H9 (cell line): Measurements from ENCODE around the gene C2orf78. TPM values are rescaled to one million over a fixed set of nuclear protein-coding genes. Genes with fewer than 3 reads are reported as not detected.

Experiments
- DNase-seq: peaks from one replicate; pipeline ENCODE4 v3.0.0-alpha.2; 2017
- H2AFZ ChIP-seq: one replicate; pipeline ENCODE4 v1.6.1; 2013; ENCODE audit warnings: mild to moderate bottlenecking, low read length, control low read depth, moderate library complexity
- H2AK5ac ChIP-seq: 2 replicates; pipeline ENCODE4 v1.6.1; 2013; ENCODE audit warnings: low read length, control low read depth, mixed read lengths; ENCODE audit not compliant: insufficient read length
- H2BK120ac ChIP-seq: one replicate; pipeline ENCODE4 v1.6.1; 2013; ENCODE audit warnings: low read depth, mild to moderate bottlenecking, low read length, control low read depth, inconsistent platforms; ENCODE audit not compliant: poor library complexity, severe bottlenecking
- H2BK12ac ChIP-seq: 2 replicates; pipeline ENCODE4 v1.6.1; 2013; ENCODE audit warnings: low read length, control low read depth, mixed read lengths, low read depth; ENCODE audit not compliant: insufficient read length
- H2BK15ac ChIP-seq: 2 replicates; pipeline ENCODE4 v1.6.1; 2013; ENCODE audit warnings: low read depth, low read length, control low read depth
- H2BK20ac ChIP-seq: one replicate; pipeline ENCODE4 v1.6.1; 2013; ENCODE audit warnings: low read depth, mild to moderate bottlenecking, low read length, control low read depth, inconsistent platforms; ENCODE audit not compliant: poor library complexity, severe bottlenecking
- H2BK5ac ChIP-seq: 2 replicates; pipeline ENCODE4 v1.6.1; 2013; ENCODE audit warnings: low read length, control low read depth, mixed read lengths; ENCODE audit not compliant: insufficient read length
- H3K14ac ChIP-seq: 2 replicates; pipeline ENCODE4 v1.6.1; 2013; ENCODE audit warnings: low read length, control low read depth; ENCODE audit not compliant: insufficient read depth
- H3K18ac ChIP-seq: 2 replicates; pipeline ENCODE4 v1.6.1; 2013; ENCODE audit warnings: low read depth, mild to moderate bottlenecking, mixed read lengths, low read length, control low read depth; ENCODE audit not compliant: insufficient read length
- H3K23ac ChIP-seq: 2 replicates; pipeline ENCODE4 v1.6.1; 2013; ENCODE audit warnings: low read length, control low read depth, mixed read lengths, low read depth; ENCODE audit not compliant: insufficient read length
- H3K23me2 ChIP-seq: 2 replicates; pipeline ENCODE4 v1.6.1; 2013; ENCODE audit warnings: low read depth, mild to moderate bottlenecking, mixed read lengths, low read length, control low read depth; ENCODE audit not compliant: insufficient read length, poor library complexity, severe bottlenecking
- H3K27ac ChIP-seq: 2 replicates; pipeline ENCODE4 v1.5.1; 2013; ENCODE audit warnings: low read length, control low read depth, mixed read lengths, low read depth; ENCODE audit not compliant: insufficient read length
- H3K27me3 ChIP-seq: 2 replicates; pipeline ENCODE4 v1.6.1; 2013; ENCODE audit warnings: low read length, control low read depth, inconsistent platforms; ENCODE audit not compliant: insufficient read depth
- H3K4ac ChIP-seq: 2 replicates; pipeline ENCODE4 v1.6.1; 2013; ENCODE audit warnings: low read depth, mild to moderate bottlenecking, control low read depth, inconsistent platforms, low read length, moderate library complexity
- H3K4me1 ChIP-seq: 2 replicates; pipeline ENCODE4 v1.6.1; 2013; ENCODE audit warnings: low read length, control low read depth, inconsistent platforms; ENCODE audit not compliant: insufficient read depth
- H3K4me2 ChIP-seq: 2 replicates; pipeline ENCODE4 v1.6.1; 2013; ENCODE audit warnings: low read length, control low read depth, mixed read lengths; ENCODE audit not compliant: insufficient read length, insufficient read depth
- H3K56ac ChIP-seq: 2 replicates; pipeline ENCODE4 v1.6.1; 2013; ENCODE audit warnings: low read depth, mild to moderate bottlenecking, mixed read lengths, low read length, control low read depth; ENCODE audit not compliant: insufficient read length
- H3K79me1 ChIP-seq: 2 replicates; pipeline ENCODE4 v1.6.1; 2013; ENCODE audit warnings: low read depth, mild to moderate bottlenecking, moderate library complexity, low read length, control low read depth, inconsistent platforms; ENCODE audit not compliant: insufficient read depth, poor library complexity, severe bottlenecking
- H3K79me2 ChIP-seq: 2 replicates; pipeline ENCODE4 v1.6.1; 2013; ENCODE audit warnings: low read length, control low read depth, inconsistent platforms; ENCODE audit not compliant: insufficient read depth
- H3K9ac ChIP-seq: 2 replicates; pipeline ENCODE4 v1.6.1; 2013; ENCODE audit warnings: low read length, control low read depth, mixed read lengths; ENCODE audit not compliant: insufficient read length; ENCODE audit errors: extremely low read depth
- H3K9me3 ChIP-seq: one replicate; pipeline ENCODE4 v1.6.1; 2013; ENCODE audit warnings: low read depth, low read length, inconsistent platforms; ENCODE audit not compliant: control insufficient read depth
- H3T11ph ChIP-seq: one replicate; pipeline ENCODE4 v1.6.1; 2013; ENCODE audit warnings: mild to moderate bottlenecking, low read length, control low read depth, inconsistent platforms
- H4K20me1 ChIP-seq: one replicate; pipeline ENCODE4 v1.6.1; 2013; ENCODE audit not compliant: control insufficient read depth, insufficient read length, insufficient read depth
- H4K5ac ChIP-seq: 2 replicates; pipeline ENCODE4 v1.6.1; 2013; ENCODE audit warnings: low read depth, mild to moderate bottlenecking, mixed read lengths, low read length, control low read depth; ENCODE audit not compliant: insufficient read length
- H4K8ac ChIP-seq: replicated peaks from 2 replicates; pipeline ENCODE4 v1.6.1; 2013; ENCODE audit warnings: low read length, control low read depth, mixed read lengths, low read depth; ENCODE audit not compliant: insufficient read length
- H4K91ac ChIP-seq: 2 replicates; pipeline ENCODE4 v1.6.1; 2013; ENCODE audit warnings: low read depth, mild to moderate bottlenecking, moderate library complexity, mixed read lengths, low read length, control low read depth; ENCODE audit not compliant: insufficient read length
- H3K27ac Mint-ChIP-seq, 3 experiments: 2 replicates in 2 of 3; 3 replicates in 1 of 3; pipeline ENCODE4 v1.8.0; 2020 to 2021; ENCODE audit warnings: mixed read lengths in 3 of 3, mild to moderate bottlenecking in 1 of 3, moderate library complexity in 1 of 3
- H3K27me3 Mint-ChIP-seq: 2 replicates; pipeline ENCODE4 v1.8.0; 2021; ENCODE audit warnings: low read depth, mild to moderate bottlenecking, moderate library complexity, mixed read lengths
- H3K36me3 Mint-ChIP-seq, 3 experiments: 2 replicates in 2 of 3; 3 replicates in 1 of 3; pipeline ENCODE4 v1.8.0; 2020 to 2021; ENCODE audit warnings: low read depth in 3 of 3, mixed read lengths in 3 of 3; ENCODE audit not compliant: insufficient read depth in 1 of 3
- H3K4me1 Mint-ChIP-seq, 2 experiments: 2 replicates each; pipeline ENCODE4 v1.8.0; 2020; ENCODE audit warnings: mixed read lengths in 2 of 2
- H3K4me3 Mint-ChIP-seq, 2 experiments: 2 replicates in 1 of 2; 3 replicates in 1 of 2; pipeline ENCODE4 v1.8.0; 2020 to 2021; ENCODE audit warnings: mild to moderate bottlenecking in 2 of 2, mixed read lengths in 2 of 2, moderate library complexity in 1 of 2
- H3K9me3 Mint-ChIP-seq, 2 experiments: 2 replicates in 1 of 2; 3 replicates in 1 of 2; pipeline ENCODE4 v1.8.0; 2020; ENCODE audit warnings: mild to moderate bottlenecking in 2 of 2, mixed read lengths in 2 of 2, moderate library complexity in 1 of 2
- WGBS: extraction: QIAGEN DNeasy Blood & Tissue Kit; methylation state at CpG from one replicate; pipeline ENCODE4 v1.1.7; 2013; ENCODE audit warnings: missing lambda C conversion rate, low lambda C conversion rate, mixed read lengths; ENCODE audit not compliant: insufficient read length; ENCODE audit errors: extremely low coverage; 5-methylcytosine and 5-hydroxymethylcytosine counted together
- total RNA-seq: library from RNA; stranded (reverse); gene quantifications from 2 replicates; pipeline ENCODE4 v1.2.1, GENCODE V29; 2021
- TF ChIP-seq, protein P1 (sequence below): fragments of 200-600 bp; sonication (generic); conservative IDR thresholded peaks from 3 replicates; pipeline ENCODE4 v1.8.0; 2021; ENCODE audit warnings: antibody characterized with exemption, mild to moderate bottlenecking

C2orf78 gene
- total RNA-seq, 1 experiment from 2014 or later, result 0.09 TPM

DNA sequence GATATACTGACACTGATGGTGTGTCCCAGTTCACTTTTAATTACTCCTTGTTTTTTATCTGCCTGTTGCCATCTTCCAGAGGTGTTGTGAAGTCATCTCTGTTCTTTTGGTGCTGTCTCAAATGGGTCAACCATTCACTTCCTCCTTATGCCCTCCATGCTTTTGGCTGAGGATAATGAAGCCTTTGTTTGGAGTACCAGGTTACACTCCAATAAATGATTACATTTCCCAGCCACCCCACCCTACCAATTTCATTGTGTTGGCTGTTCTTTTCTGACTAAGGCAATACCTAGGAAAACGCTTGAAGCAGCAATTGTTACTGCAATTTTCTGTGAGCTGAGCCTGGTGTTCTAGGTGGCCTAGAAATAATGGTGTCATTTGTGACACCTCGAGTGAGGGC lies 79.0 kb downstream of the C2orf78 start:
- Histone ChIP-seq H3K4me1 (no peaks in the 10 kb centered on the region), H2AFZ (no peak overlapping the region), H2BK15ac (no peak overlapping the region), H3K14ac (no peak overlapping the region), H2BK20ac (no peak overlapping the region), H3K4ac (no peak overlapping the region), H3K23me2 (no peaks in the 10 kb centered on the region), H3K79me1 (no peaks in the 10 kb centered on the region), H4K8ac (no peak overlapping the region), H3K4me2 (no peak overlapping the region), H2BK5ac (no peak overlapping the region), H4K5ac (no peak overlapping the region), H3K9ac (no peak overlapping the region), H2BK12ac (no peak overlapping the region), H3K18ac (no peak overlapping the region), H4K20me1 (no peaks in the 10 kb centered on the region), H3K23ac (no peak overlapping the region), H3K27ac (no peak overlapping the region), H3T11ph (no peak overlapping the region), H4K91ac (no peak overlapping the region), H3K9me3 (no peaks in the 10 kb centered on the region), H2BK120ac (no peak overlapping the region), H3K27me3 (no peaks in the 10 kb centered on the region), H2AK5ac (no peak overlapping the region), H3K56ac (no peak overlapping the region), H3K79me2 (no peaks in the 10 kb centered on the region)
- Mint-ChIP-seq H3K36me3 (peaks cover 25 to 66% (median 55%) of the 10 kb centered on the region in 3 experiments; a peak in 6 of 7 replicates), H3K27ac (no peak overlapping the region; a peak in 1 of 7 replicates), H3K4me1 (no peaks in the 10 kb centered on the region), H3K4me3 (no peak overlapping the region), H3K9me3 (no peaks in the 10 kb centered on the region), H3K27me3 (no peaks in the 10 kb centered on the region)
- WGBS, result no CpG with 5 or more reads among the region's 2 CpGs
- DNase-seq, result no peak
- TF ChIP-seq, protein P1, sequence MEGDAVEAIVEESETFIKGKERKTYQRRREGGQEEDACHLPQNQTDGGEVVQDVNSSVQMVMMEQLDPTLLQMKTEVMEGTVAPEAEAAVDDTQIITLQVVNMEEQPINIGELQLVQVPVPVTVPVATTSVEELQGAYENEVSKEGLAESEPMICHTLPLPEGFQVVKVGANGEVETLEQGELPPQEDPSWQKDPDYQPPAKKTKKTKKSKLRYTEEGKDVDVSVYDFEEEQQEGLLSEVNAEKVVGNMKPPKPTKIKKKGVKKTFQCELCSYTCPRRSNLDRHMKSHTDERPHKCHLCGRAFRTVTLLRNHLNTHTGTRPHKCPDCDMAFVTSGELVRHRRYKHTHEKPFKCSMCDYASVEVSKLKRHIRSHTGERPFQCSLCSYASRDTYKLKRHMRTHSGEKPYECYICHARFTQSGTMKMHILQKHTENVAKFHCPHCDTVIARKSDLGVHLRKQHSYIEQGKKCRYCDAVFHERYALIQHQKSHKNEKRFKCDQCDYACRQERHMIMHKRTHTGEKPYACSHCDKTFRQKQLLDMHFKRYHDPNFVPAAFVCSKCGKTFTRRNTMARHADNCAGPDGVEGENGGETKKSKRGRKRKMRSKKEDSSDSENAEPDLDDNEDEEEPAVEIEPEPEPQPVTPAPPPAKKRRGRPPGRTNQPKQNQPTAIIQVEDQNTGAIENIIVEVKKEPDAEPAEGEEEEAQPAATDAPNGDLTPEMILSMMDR, result no peak

Other genes starting within 250 kb of the C2orf78 start
- not detected in 2 replicates for gene NAT8, start 141.8 kb upstream of the C2orf78 start, total RNA-seq
- 38.7 and 44.7 TPM in 2 replicates for gene TPRKB, start 46.8 kb upstream of the C2orf78 start, total RNA-seq
- gene DUSP11, start 4.1 kb upstream of the C2orf78 start, total RNA-seq, result 21.4 and 22.8 TPM in 2 replicates
- gene STAMBP, start 44.8 kb downstream of the C2orf78 start, total RNA-seq, result 45.2 and 45.5 TPM in 2 replicates
- 1.4 and 1.5 TPM in 2 replicates for gene ACTG2, start 108.8 kb downstream of the C2orf78 start, total RNA-seq
- gene DGUOK, start 142.7 kb downstream of the C2orf78 start, total RNA-seq, result 95.0 and 98.5 TPM in 2 replicates
- 21.8 and 24.7 TPM in 2 replicates for gene TET3, start 200.7 kb downstream of the C2orf78 start, total RNA-seq